GM12892 (cell line): ENCODE data around the gene EPHA8.

ENCODE experiments used
- POLR2A ChIP-seq: IDR thresholded peaks from 2 replicates; pipeline ENCODE4 v1.6.1; 2011; ENCODE audit warnings: low read depth, low read length, control low read depth
- POLR2AphosphoS5 ChIP-seq: IDR thresholded peaks from 2 replicates; pipeline ENCODE4 v1.6.1; 2011; ENCODE audit warnings: low read depth, low read length, control low read depth

DNA sequence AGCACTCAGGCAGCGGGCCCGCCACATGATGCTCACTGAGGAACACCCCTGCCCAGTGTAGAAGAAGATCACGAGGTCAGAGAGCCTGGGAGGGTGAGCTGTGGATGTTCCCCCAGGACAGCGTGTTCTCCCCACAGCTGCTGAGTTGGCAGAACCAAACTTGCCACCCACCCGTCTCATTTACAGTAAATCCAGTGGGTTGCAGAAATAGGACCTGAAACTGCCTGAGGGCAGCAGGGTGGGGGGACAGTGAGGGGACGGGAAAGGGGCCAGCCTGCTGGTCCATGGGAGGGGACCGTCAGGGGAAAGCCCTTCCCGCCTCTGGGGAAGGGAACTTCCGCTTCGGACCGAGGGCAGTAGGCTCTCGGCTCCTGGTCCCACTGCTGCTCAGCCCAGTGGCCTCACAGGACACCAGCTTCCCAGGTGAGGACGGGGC, 89.6 kb downstream of the EPHA8 start, which contains the start of gene C1QB:
- TF ChIP-seq POLR2A (no peak), POLR2AphosphoS5 (no peak)
